Measurements from ENCODE around the gene FOS. TPM values are rescaled to one million over a fixed set of nuclear protein-coding genes. Genes with fewer than 3 reads are reported as not detected.

The FOS gene
- total RNA-seq, 4 donors from 2014 or later: 935 to 2,479 (median 2,174) TPM

DNA sequence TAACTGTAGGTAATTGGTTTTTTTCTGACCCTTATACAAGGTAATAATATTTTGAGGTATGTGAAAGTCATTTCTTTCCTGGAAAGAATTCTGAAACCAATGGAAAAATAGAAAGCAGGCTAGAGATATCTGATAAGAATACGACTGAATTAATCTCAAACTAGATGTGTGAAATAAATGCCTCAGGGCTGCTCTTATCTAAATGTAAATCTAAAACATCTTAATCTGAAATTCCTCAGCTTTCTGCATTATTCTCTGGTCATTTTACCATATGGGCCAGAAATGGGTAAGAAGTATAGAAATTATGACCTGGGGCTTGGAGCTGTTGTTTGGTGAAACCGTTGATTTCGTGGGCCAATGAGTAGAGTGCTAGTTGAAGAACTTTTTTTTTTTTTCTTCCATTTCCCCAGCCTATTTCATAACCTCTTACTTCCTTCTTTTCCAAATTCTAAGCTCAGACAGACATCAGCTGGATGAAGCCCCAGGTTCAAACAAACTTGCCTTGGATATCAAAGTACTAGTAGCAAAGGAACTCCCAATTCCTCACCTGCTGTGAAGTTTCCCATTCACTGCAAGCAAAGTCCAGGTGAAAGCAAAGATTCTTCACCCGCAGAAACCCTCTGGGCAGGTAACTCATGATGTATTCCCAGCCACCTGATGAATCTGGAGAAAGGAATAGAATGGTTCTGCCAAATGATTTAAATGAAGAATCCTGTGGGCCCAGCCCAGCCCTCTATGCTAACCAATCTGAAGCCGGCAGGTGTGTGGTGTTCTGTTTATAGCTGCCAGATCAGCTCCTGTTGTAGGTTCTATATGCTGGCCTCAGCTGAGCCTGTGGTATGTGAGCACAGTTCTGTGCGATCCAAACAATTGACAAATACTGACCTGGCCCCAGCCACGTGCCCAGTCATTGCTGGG, 9.7 kb upstream of the FOS start:
- TF ChIP-seq, protein P1, sequence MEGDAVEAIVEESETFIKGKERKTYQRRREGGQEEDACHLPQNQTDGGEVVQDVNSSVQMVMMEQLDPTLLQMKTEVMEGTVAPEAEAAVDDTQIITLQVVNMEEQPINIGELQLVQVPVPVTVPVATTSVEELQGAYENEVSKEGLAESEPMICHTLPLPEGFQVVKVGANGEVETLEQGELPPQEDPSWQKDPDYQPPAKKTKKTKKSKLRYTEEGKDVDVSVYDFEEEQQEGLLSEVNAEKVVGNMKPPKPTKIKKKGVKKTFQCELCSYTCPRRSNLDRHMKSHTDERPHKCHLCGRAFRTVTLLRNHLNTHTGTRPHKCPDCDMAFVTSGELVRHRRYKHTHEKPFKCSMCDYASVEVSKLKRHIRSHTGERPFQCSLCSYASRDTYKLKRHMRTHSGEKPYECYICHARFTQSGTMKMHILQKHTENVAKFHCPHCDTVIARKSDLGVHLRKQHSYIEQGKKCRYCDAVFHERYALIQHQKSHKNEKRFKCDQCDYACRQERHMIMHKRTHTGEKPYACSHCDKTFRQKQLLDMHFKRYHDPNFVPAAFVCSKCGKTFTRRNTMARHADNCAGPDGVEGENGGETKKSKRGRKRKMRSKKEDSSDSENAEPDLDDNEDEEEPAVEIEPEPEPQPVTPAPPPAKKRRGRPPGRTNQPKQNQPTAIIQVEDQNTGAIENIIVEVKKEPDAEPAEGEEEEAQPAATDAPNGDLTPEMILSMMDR (IDR thresholded peaks at IDR 0.05): no peak
- no peak for ATAC-seq (ENCODE audit: low FRiP score)
- no peak for DNase-seq (ENCODE audit: low spot score)

DNA sequence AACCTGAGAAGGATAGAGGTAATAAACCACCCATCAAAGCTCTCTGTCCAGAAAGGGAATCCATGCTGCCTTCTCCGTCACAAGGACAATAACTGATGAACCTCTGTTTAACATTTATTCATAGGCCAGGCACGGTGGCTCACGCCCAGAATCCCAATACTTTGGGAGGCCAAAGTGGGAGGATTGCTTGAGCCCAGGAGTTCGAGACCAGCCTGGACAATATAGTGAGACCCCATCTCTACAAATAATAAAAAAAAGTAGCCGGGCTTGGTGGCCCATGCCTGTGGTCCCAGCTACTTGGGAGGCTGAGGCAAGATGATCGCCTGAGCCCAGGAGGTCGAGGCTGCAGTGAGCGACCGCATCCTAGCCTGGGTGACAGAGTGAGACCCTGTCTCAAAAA, 7.1 kb upstream of the FOS start:
- TF ChIP-seq, protein P1 (IDR thresholded peaks at IDR 0.05): no peak
- DNase-seq (ENCODE audit: low spot score): no peak
- ATAC-seq (ENCODE audit: low FRiP score): no peak

DNA sequence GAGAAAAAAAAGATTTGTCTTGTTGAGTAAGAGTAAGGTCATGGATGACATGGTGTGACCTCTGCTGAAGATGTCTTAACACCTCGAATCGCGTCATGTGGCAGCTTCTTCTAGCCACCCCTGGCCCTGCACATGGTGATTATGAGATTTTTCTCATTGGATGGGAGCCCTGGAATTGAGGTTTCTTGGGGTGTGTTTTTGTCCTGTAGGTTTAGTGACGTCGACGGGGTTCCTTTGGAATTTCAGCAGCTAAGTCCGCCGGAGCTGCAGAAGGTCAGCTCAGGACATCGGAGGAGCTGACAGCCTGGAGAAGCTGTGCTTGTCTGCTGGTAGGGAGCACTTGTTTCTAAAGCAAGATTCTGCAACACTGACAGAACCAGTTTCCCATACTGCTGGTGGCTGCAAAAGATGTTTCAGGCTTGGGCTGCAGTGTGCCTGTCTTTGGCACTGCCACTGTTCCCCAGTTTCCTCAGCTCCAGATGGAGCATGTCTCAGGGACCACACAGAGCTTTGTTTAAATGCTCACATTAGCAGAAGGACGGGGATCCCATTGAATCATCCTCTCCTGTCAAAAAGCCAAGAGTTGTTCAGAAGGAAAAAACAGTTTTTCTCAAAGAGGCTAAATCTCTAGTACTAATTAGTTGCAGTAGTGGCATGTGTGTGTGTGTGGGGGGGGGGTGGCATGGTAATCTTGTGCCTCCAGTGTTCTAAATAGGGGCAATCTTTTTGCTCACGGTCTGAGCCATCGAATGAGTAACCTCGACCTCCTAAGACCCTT, 5.2 kb upstream of the FOS start:
- no peak for ATAC-seq (ENCODE audit: low FRiP score)
- no peak for DNase-seq (ENCODE audit: low spot score)
- TF ChIP-seq, protein P1 (IDR thresholded peaks at IDR 0.05): no peak

DNA sequence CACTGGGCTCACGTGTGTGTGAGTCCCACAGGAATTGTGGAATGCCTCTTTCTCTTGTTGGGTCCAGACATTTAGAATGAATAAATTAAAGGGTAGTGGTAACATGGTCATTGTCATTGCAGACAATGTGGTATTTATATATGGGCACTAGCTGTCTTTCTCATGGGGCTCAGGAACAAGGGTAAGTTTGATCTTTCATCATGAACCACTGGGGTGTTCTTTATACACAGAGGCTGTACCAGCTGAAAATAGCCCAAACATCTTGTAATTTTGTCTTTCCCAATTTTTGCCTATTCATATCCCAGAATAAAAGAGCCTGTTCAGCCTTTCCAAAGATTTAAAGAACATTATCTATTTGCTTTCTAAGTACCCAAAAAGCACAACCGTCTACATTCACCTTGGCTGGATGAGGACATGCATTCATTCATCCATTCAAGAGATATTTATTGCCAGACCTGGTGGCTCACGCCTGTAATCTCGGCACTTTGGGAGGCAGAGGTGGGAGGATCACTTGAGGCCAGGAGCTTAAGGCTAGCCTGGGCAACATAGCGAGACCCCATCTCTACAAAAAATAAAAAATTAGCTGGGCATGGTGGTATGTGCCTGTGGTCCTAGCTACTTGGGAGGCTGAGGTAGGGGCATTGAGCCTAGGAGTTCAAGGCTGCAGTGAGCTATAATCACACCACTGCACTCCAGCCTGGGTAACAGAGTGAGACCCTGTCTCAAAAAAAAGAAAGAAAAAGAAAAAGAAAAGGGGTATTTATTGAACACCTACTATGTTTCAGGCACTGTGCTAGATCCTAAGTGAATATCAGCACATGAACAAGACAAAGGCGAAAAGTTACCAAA, 4.4 kb upstream of the FOS start:
- ATAC-seq (ENCODE audit: low FRiP score) (no peak), DNase-seq (ENCODE audit: low spot score) (no peak)
- TF ChIP-seq, protein P1 (IDR thresholded peaks at IDR 0.05): no peak

DNA sequence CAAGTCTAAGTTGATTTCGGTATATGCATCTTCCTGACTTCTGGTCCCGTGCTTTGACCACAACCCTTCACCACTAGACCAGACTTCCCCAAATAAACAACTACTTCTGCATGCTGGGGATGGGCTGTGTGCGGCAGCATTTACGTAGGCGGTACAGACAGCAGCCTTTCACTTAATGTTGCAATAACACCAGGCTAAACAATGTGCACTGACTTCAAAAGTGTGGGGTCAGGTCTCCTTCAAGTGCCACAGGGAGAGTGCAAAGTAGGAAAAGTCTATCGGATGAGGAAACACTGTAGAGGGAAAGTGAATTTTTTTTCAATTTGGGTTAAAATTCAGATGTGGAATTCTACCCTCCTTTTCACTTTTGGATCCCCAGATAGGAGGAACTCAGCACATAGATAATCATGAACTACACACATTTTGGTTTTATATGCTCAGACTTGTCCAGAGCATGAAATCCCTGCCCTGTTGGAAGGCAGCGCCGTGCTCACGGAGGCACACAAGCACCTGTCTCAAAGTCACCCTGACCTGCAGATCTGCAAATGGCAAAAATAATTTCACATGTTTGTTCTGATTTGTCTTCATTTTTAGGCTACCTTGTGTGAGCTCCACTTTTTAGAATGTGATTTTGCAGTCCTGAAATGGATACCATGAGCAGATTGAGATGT, 3.6 kb upstream of the FOS start:
- ATAC-seq (ENCODE audit: low FRiP score) (no peak), DNase-seq (ENCODE audit: low spot score) (no peak)
- TF ChIP-seq, protein P1 (IDR thresholded peaks at IDR 0.05): no peak

DNA sequence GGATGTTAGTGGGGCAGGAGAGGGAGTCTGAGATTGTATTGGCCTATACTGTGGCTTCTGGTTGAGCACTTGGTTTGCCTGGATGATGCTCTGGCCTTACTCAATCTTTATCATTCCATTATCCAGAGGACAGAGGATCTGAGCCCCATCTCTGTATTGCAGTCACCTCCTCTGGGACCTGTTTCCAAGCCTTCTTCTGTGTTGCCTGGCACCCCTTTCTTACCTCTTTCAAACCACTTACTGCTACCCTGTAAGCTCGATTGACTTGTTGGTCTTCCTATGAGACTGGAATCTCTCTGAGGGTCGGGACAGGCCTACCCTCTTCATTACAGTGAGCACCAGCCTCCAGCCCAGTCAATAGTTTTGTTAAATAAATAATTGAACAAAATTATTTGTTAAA, 3.0 kb upstream of the FOS start:
- TF ChIP-seq, protein P1 (IDR thresholded peaks at IDR 0.05): no peak
- ATAC-seq (ENCODE audit: low FRiP score) (no peak), DNase-seq (ENCODE audit: low spot score) (no peak)

Measured in omental fat pad (tissue), 4 donors.